Transverse colon (tissue), 4 donors: Measurements from ENCODE around the gene ID3.

Source experiments
- EP300 ChIP-seq: sonication (generic); formaldehyde crosslinking; IDR thresholded peaks from one replicate; pipeline ENCODE4 v1.6.1; 2017; ENCODE audit warnings: antibody characterized with exemption, low read depth
- POLR2A ChIP-seq: fragments of 450-650 bp; IDR thresholded peaks from one replicate; pipeline ENCODE4 v1.6.1; 2016; ENCODE audit warnings: antibody characterized with exemption, mild to moderate bottlenecking, moderate library complexity
- POLR2AphosphoS5 ChIP-seq, 3 donors: sonication (generic); formaldehyde crosslinking; IDR thresholded peaks; one replicate each; pipeline ENCODE4 v1.6.1; 2016; ENCODE audit warnings: antibody characterized with exemption in 3 of 3
- TF ChIP-seq, protein P1 (sequence below), 5 experiments: fragments of 200-600 bp in 3 of 5; fragments of 450-650 bp in 2 of 5; sonication (generic) in 3 of 5; IDR thresholded peaks; 1 replicate in 2 of 5; 2 replicates in 3 of 5; pipeline ENCODE4 v1.5.1; 2016 to 2017; ENCODE audit warnings: antibody characterized with exemption in 5 of 5, inconsistent platforms in 3 of 5, mild to moderate bottlenecking in 2 of 5, moderate library complexity in 1 of 5

GRCh38 chr1:23568608-23569383 is 9.5 kb upstream of the ID3 start:
- TF ChIP-seq, protein P1, sequence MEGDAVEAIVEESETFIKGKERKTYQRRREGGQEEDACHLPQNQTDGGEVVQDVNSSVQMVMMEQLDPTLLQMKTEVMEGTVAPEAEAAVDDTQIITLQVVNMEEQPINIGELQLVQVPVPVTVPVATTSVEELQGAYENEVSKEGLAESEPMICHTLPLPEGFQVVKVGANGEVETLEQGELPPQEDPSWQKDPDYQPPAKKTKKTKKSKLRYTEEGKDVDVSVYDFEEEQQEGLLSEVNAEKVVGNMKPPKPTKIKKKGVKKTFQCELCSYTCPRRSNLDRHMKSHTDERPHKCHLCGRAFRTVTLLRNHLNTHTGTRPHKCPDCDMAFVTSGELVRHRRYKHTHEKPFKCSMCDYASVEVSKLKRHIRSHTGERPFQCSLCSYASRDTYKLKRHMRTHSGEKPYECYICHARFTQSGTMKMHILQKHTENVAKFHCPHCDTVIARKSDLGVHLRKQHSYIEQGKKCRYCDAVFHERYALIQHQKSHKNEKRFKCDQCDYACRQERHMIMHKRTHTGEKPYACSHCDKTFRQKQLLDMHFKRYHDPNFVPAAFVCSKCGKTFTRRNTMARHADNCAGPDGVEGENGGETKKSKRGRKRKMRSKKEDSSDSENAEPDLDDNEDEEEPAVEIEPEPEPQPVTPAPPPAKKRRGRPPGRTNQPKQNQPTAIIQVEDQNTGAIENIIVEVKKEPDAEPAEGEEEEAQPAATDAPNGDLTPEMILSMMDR (IDR thresholded peaks at IDR 0.05), result no peak
- TF ChIP-seq EP300 (no peak), POLR2AphosphoS5 (IDR thresholded peaks at IDR 0.05) (no peak), POLR2A (no peak)
